HG03565 (cell line): Measurements from ENCODE around the gene DGKD.

Source experiments
- ATAC-seq: cut with Tn5 transposase; IDR thresholded peaks from one replicate; pipeline ENCODE4 v1.9.1; 2021; ENCODE audit warnings: mild to moderate bottlenecking, moderate library complexity; ENCODE audit not compliant: unreplicated experiment

Gene DGKD

GRCh38 chr2:233470839-233471238 is 116.5 kb downstream of the DGKD start:
- ATAC-seq: no peak

- no peak for ATAC-seq
These were observed 117.2 kb downstream of the DGKD start for GRCh38 chr2:233471291-233472035.

GRCh38 chr2:233473386-233473791 is 119.1 kb downstream of the DGKD start:
- no peak for ATAC-seq

GRCh38 chr2:233473878-233474277 is 119.6 kb downstream of the DGKD start:
- ATAC-seq: no peak

GRCh38 chr2:233474308-233475160 is 120.2 kb downstream of the DGKD start:
- ATAC-seq: no peak

- ATAC-seq: no peak
These were observed 121.7 kb downstream of the DGKD start for GRCh38 chr2:233476063-233476410.

- ATAC-seq: no peak
These were observed 122.6 kb downstream of the DGKD start for GRCh38 chr2:233476651-233477547.

GRCh38 chr2:233477548-233478433 is 123.5 kb downstream of the DGKD start:
- ATAC-seq: no peak

GRCh38 chr2:233479616-233480489 is 125.6 kb downstream of the DGKD start:
- no peak for ATAC-seq

GRCh38 chr2:233480490-233481202 is 126.4 kb downstream of the DGKD start:
- ATAC-seq: no peak

- ATAC-seq: no peak
These were observed 127.3 kb downstream of the DGKD start for GRCh38 chr2:233481368-233482142.

GRCh38 chr2:233482616-233483015 is 128.3 kb downstream of the DGKD start:
- no peak for ATAC-seq

- no peak for ATAC-seq
These were observed 131.4 kb downstream of the DGKD start for GRCh38 chr2:233485726-233486125.

- ATAC-seq: no peak
These were observed 132.1 kb downstream of the DGKD start for GRCh38 chr2:233486357-233486756.

GRCh38 chr2:233486778-233487552 is 132.7 kb downstream of the DGKD start:
- ATAC-seq: no peak

GRCh38 chr2:233487748-233488345 is 133.6 kb downstream of the DGKD start:
- no peak for ATAC-seq

GRCh38 chr2:233489143-233489542 is 134.8 kb downstream of the DGKD start:
- ATAC-seq: no peak
